ENCODE measurements around the gene TENM3.
"Not testable (repeated sequence)": the region's sequence is repeated elsewhere in the genome, so short reads cannot be mapped to it uniquely, and the experiment has no call there.

Gene TENM3

GRCh38 chr4:182227611-182228010, 15.6 kb upstream of the TENM3 start:
- DNase-seq (ENCODE audit: low read depth, low spot score), result no peak

GRCh38 chr4:182228991-182229577, 14.1 kb upstream of the TENM3 start:
- no peak for DNase-seq (ENCODE audit: low read depth, low spot score)

DNA sequence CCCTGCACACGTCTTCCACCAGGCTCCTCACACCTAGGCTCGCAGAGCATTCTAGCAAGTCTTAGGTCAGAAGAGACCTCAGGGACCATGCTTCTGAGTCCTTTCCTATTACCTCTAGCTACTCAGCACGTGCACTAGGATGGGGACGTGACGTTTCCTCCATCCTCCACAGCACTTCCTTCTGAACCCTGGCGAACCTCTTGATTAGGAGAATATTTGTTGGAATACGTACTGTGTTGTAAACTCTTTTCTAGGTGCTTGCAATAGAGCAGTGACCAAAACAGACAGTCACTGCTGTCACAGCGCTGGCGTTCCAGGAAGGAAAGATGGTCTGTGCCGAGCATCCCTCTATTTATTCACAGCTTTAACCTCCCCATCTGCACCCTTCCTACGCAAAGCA, 12.9 kb upstream of the TENM3 start:
- DNase-seq (ENCODE audit: low read depth, low spot score), result no peak

- DNase-seq (ENCODE audit: low read depth, low spot score), result no peak
Observed at GRCh38 chr4:182231080-182231479, 12.1 kb upstream of the TENM3 start.

GRCh38 chr4:182231496-182231895, 11.7 kb upstream of the TENM3 start:
- no peak for DNase-seq (ENCODE audit: low read depth, low spot score)

GRCh38 chr4:182233310-182234090, 9.7 kb upstream of the TENM3 start:
- DNase-seq (ENCODE audit: low read depth, low spot score), result no peak

GRCh38 chr4:182235021-182235795, 8.0 kb upstream of the TENM3 start:
- DNase-seq (ENCODE audit: low read depth, low spot score), result no peak

GRCh38 chr4:182236186-182236585, 7.0 kb upstream of the TENM3 start:
- DNase-seq (ENCODE audit: low read depth, low spot score), result no peak

DNA sequence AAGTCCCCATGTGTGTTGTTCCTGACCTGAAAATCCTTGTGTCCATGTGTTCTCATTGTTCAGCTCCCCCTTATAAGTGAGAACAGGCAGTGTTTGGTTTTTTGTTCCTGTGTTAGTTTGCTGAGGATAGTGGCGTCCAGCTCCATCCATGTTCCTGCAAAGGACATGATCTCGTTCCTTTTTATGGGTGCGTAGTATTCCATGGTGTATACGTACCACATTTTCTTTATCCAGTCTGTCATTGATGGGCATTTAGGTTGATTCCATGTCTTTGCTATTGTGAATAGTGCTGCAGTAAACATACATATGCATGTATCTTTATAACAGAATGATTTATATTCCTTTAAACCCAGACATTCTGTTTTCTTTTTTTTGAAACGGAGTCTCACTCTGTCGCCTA, 6.2 kb upstream of the TENM3 start:
- not testable (repeated sequence) for DNase-seq (ENCODE audit: low read depth, low spot score)

GRCh38 chr4:182238355-182238931, 4.8 kb upstream of the TENM3 start:
- no peak for DNase-seq (ENCODE audit: low read depth, low spot score)

DNA sequence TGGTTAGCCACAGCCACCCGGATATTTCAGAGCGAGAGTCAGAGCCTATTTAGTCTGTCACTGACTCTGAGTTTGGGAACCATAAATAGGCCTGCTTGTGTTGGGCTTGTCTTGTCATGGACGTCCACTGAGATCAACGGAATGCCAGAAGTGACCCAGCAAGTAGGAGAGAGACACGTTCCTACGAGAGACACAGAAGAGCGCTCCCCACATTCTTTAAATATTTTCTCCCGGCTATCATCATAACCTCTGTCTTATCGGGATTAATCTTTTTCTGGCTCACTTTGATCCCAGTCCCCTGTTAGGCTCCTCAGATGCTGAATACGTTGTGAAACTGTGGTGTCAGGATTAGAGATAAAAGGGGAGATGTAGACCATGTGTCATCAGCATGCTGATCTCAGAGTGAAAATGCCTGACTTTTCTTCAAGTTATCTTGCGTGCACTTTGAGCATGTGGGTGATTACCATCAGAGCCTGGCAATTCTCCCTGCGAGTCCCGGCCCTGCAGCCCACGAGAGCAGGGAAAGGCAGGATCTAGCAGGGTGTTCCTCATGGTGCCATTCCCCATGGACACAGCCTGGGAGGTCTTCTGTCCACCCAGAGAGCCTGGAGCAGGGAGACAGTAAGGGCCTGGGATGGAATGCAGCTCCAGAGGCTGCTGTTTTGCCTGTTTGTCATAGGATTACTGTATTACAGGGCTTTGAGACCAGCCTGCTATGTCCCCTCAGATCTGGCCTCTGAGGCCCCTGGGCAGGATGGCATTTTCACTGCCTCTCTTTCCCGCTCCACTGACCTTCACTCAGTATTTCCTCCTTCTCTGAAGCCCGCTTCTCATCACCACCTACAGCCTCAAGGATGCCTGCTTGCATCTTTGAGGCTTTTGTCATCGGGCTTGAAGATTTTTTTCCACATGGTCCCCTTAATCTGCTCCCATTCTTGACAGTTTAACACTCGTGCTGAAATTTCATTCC, 2.8 kb upstream of the TENM3 start:
- no peak for DNase-seq (ENCODE audit: low read depth, low spot score)

GRCh38 chr4:182242260-182242659, 942 bp upstream of the TENM3 start:
- not testable (repeated sequence) for DNase-seq (ENCODE audit: low read depth, low spot score)

DNA sequence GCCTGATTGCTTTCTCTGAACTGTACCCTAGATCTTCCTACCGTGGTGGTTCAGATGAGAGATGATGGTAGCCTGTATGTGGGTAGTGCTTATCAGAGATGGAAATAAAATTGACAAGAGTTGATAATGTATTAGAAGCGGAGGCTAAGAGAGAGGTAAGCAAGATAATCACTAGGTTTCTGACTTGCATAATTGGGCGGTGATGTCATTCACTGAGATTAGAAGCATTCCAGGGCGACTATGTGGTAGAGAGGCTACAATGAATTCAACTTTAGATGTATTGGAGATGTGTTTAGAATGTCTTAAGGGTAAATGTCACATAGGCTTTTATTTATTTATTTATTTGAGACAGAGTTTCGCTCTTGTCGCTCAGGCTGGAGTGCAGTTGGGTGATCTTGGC, 415 bp upstream of the TENM3 start:
- no peak for DNase-seq (ENCODE audit: low read depth, low spot score)

DNA sequence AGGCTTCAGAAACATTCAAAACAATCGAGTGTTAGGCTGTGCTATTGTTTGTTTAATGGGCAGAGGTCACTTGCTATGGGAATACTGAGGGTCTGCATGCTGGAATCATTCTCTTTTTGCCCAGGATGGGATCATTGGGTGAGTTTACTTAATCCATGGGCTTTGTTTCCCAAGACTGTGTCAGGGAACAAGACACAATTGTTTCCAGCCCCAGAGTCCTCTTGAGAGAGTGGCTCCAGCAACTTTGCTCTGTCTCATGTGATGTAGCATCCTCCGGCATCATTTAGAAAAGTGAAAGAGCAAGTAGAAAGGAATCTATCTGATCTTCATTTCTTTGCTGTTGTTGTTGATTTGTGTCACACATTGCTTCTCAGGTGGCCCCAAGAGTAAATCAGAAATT, 1.8 kb downstream of the TENM3 start:
- DNase-seq (ENCODE audit: low read depth, low spot score), result no peak

- no peak for DNase-seq (ENCODE audit: low read depth, low spot score)
Observed at GRCh38 chr4:182245541-182246215, 2.5 kb downstream of the TENM3 start.

GRCh38 chr4:182246401-182247205, 3.4 kb downstream of the TENM3 start:
- DNase-seq (ENCODE audit: low read depth, low spot score), result no peak

DNA sequence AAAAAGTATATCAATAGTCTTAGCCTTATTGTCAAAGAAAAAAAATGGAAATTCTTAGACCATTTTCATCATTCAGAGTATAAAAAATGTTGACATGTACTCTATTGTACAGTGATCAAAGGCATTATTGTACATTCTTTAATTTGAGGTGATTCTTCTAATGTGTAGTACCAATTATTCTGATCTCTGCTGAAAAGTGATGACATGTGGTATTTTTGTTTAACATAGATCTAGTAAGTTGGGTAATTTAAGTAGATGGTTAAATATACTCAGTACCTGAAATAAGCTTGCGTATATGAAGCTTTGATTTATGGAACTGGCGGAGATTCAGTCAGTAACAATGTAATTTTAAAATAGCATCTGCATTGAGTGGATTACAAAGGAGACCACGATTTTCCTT, 5.1 kb downstream of the TENM3 start:
- no peak for DNase-seq (ENCODE audit: low read depth, low spot score)

- no peak for DNase-seq (ENCODE audit: low read depth, low spot score)
Observed at GRCh38 chr4:182250446-182250845, 7.2 kb downstream of the TENM3 start.

DNA sequence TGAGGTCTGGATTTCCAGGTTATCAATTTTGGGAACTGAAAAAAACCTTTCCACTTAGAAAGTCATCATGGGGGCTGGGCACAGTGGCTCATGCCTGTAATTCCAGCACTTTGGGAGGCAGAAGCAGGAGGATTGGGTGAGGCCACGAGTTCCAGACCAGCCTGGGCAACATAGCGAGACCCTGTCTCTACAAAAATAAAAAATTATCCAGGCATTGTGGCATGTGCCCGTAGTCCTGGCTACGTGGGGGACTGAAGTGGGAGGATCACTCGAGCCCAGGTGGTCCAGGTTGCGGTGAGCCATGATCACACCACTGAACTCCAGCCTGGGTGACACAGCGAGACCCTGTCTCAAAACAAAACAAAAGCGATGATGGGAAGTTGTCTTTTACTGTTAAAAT, 7.9 kb downstream of the TENM3 start:
- no peak for DNase-seq (ENCODE audit: low read depth, low spot score)

GRCh38 chr4:182252220-182252619, 9.0 kb downstream of the TENM3 start:
- DNase-seq (ENCODE audit: low read depth, low spot score), result no peak
